Measurements from ENCODE around the gene GP1BA.

GP1BA gene

GRCh38 chr17:4950746-4951204, 18.7 kb downstream of the GP1BA start, which contains the start of gene ENO3:
Gene ENO3, plus strand, starts transcription at chr17:4951119. Its CDS starts 711 bp downstream, at chr17:4951830.
- DNase-seq (ENCODE audit: low read depth), result no peak

- no peak for DNase-seq (ENCODE audit: low read depth)
These were observed 19.4 kb downstream of the GP1BA start for GRCh38 chr17:4951486-4951885.

GRCh38 chr17:4953451-4953961, 21.4 kb downstream of the GP1BA start:
- DNase-seq (ENCODE audit: low read depth), result peak; percentile 68

DNA sequence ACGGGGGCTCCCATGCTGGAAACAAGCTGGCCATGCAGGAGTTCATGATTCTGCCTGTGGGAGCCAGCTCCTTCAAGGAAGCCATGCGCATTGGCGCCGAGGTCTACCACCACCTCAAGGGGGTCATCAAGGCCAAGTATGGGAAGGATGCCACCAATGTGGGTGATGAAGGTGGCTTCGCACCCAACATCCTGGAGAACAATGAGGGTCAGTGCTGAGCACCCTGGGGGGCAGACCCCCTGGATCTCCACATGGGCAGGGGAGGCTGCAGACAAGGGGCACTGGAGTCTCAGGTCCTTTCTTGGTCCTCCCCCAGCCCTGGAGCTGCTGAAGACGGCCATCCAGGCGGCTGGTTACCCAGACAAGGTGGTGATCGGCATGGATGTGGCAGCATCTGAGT, 23.0 kb downstream of the GP1BA start:
- DNase-seq (ENCODE audit: low read depth), result no peak

- no peak for DNase-seq (ENCODE audit: low read depth)
These were observed 24.5 kb downstream of the GP1BA start for GRCh38 chr17:4956493-4957061.

DNA sequence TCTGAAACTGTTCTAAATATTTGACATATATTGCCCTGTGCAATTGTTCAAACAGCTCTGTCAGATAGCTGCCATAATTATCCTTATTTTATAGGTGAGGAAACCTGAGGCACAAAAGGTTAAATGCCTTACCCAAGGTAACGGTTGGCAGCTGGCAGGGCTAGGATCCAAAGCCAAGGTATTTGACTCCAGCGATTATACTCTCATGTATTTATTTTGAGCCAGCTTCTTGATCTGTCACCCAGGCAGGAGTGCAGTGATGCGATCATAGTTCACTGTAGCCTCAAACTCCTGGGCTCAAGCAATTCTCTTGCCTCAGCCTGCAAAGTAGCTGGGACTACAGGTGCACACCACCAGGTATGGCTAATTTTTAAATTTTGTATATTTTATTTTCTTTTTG, 26.0 kb downstream of the GP1BA start:
- no peak for DNase-seq (ENCODE audit: low read depth)

- no peak for DNase-seq (ENCODE audit: low read depth)
These were observed 27.3 kb downstream of the GP1BA start for GRCh38 chr17:4959261-4959965.

DNA sequence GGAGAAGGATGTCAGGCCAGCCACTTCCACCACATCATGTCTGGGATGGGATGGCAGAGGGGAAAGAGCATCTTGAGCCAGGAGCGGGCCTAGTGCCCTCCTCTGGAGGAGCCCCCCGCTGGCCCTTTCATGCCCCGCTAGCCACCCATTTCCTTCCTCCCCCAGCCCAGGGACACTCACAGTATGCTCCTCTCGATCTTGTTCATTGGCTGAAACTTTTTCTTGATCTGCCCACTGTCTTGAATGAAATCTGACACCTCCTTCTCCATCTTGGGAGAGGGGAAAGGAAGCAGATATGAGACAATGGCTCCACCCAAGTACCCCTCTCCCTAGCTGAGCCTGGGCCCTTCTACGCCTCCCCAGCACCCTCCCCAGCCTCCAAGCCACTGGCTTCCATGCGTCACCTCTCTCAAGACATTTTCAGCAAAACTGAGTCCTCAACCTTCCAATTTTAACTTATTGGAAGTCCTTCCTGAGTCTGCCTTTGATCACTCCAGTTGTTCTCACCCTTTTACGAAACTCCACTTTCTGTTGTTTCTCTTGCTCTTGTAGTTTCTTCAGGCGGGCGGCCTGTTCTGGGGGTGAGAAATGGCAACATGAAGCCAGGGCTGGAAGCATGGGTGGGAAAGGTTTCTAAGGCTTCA, 28.3 kb downstream of the GP1BA start:
- DNase-seq (ENCODE audit: low read depth), result no peak

DNA sequence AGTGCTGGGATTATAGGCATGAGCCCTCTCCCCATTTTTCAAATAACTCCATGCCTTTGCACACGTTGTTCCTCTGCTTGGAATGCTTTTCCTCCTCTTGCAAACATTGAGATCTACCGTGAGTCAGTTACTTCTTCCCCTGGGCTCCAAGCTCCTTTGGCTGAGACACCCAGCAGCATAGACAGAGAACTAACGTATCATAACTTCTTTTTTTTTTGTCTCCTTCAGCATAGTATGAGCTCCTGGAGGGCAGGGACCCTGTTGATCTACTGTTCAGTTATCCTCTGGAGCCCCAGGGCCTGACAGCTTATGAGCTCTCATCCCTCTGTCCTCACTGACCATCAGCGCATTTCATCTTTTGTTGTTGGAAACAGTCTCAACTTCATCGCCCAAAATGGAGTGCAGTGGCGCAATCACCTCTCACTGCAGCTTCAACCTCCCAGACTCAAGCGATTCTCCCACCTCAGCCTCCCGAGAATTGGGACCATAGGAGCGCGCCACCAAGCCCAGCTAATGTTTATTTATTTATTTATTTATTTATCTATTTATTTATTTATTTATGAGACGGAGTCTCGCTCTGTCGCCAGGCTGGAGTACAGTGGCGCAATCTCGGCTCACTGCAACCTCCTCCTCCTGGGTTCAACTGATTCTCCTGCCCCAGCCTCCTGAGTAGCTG, 33.4 kb downstream of the GP1BA start:
- no peak for DNase-seq (ENCODE audit: low read depth)

DNA sequence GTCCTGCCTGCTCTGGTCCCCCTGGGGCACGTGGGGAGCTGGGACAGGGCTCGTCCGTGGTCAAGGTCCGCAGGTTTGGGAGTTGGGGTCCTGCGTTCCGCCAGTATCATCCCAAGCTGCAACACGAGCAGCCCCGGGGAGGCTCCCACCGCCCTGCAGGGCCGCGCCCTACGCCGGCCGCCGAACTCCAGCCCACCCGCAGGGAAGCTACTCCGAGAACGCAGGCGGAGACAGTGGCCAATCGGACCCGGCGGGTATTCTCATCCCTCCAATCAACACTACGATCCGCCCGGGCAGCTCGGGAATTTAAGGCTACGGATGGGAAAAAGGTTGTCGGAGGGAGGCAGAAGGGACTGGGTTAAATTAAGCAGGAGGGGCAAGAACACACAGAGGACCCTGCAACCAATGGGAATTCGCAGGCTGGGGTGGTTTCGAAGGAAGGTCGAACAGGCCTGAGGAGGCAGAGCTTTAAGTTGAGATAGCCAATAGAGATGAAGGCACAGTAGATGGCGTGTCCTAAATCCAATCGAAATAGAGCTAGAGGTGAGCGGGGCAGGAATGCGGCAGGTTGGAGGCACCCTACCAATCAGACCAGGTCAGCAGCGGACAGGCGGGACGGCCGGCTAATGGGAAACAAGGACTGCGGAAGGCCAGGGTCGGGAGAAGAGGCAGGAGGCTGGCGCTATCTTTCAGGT, 34.9 kb downstream of the GP1BA start:
- DNase-seq (ENCODE audit: low read depth), result peak; percentile 99

- peak; percentile 85 for DNase-seq (ENCODE audit: low read depth)
These were observed 35.7 kb downstream of the GP1BA start, which contains the start of gene SPAG7 for GRCh38 chr17:4967539-4968485. Gene SPAG7, minus strand, starts transcription at chr17:4967817. Its CDS starts 13 bp downstream, at chr17:4967804.

DNA sequence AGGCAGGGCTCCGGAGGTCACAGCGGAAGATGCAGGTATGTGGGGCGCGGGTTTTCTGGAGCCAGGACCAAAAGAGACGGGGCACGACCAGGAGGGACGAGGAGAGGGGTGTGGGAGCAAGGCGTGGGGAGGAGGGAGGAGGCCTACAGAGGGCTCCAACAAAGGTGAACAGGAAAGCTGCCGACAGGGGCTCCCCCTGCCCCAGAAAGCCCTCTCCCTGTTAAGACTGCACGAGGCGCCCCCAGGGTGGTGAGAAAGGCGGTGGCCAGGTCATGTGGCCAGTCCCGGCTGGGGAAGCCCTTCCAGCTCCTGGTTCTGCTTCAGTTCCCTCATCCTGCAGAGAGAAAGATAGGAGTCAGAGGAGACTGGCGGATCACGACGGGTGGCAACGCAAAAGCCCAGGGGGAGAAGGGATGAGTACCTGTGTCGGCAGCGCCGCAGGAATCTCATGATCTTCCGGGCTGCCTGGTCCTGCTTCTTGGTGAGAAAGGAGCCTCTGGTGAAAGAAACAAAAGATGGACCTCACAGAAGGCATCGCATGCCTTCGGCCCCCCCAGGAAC, 36.5 kb downstream of the GP1BA start:
- no peak for DNase-seq (ENCODE audit: low read depth)

DNA sequence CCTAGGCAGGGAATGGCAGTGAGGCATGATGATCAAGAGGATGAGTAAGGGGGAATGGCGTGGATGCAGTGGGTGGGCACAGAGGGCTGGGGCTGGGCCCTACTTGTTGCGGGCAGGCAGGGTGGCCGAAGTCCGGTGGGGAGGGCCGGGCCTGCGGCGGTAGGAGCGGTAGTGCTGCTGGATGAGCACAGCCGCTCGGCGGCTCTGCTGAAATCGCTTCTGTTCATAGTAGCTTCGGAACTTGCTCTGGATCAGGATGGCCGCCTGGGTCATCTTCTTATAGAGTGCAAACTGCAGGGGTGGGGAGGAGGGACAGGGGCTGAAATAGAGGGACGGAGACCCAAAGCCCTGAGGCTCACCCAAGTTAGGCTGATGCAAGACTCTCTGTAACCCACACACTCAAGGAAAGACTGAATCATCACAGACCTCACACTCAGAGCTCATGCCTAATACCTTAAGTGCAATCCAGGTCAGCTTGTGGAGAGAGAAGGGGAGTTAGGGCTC, 37.0 kb downstream of the GP1BA start:
- peak; percentile 78 for DNase-seq (ENCODE audit: low read depth)

DNA sequence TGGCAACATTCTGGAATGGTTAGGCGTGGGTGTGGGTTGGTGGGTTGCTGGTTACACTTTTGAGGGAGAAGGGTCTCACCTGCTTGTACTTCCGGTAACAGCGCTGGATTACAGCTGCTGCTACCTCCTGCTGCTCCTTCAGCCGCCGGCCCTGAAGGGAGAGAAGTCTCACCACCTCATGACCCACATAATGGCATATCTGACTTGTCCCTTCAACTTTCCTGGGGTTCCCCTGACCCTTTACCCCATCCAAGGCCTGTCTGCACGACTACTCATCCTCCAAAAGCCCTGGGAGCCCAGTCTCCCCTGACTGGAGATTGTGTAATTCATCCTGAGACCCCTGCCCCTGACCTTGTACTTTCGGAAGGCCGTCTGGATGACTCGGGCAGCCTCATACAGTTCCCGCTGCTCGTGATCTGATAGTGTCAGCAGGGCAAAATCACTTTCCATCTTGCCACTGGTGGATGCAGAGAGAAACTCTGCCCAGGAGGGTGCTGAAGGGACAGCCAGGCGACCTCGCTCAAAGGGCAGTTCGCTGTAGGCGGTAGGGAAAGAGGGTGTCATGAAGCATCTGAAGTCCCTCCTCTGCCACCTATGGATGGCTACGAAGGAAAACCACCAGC, 37.6 kb downstream of the GP1BA start:
- DNase-seq (ENCODE audit: low read depth), result no peak

DNA sequence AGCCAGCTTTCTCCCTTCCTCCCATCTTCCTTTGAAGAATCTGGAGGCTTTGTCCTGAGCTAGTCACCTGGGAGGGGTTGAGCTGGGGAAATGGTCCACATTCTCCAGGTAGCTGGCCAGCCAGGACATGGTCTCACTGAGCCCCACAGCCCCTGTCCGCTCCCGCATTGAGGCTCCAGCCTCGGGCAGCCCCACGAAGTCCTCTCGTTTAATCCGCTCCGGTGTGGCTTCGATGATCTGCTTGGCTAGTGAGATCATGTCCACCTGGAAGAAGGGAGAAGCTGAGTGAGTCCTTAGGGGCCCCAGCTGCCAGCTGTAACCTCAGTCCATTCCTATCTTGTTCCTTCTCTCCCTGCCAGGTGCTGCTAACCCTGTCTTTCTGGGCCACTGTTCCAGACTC, 38.2 kb downstream of the GP1BA start:
- no peak for DNase-seq (ENCODE audit: low read depth)

DNA sequence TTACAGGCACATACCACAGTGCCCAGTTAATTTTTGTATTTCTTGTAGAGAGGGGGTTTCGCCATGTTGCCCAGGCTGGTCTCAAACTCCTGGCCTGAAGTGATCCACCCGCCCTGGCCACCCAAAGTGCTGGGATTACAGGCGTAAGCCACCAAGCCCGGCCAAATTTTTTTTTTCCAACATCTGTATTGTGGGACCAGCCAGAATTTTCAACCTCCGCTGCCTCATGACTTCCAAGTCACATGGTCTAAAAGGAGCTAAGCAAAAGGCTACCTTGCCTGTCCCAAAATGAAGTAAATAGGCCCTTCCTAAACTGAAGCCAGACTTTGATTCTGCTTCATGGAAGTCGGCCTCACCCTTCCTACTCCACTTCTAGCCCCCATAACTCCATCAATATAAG, 39.7 kb downstream of the GP1BA start:
- DNase-seq (ENCODE audit: low read depth), result no peak

DNA sequence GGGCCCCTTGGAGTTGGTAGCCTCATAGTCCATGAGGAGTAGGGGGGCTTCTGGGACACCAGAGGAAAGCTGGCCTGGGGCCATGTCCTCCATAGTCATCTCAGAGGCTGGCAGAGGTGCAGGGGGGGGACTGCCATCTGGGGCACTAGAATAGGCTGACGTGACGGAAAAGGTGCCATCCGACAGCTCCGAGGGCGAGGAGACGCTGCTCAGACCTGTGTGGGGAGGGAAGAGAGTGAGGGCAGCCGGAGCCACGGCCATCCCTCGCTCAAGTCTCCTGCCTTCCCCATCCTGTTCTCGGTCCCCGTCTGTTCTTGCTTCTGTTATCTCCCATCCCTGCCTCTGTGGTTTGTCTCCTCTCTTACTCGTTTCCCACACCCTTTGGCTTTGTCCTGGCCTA, 40.2 kb downstream of the GP1BA start:
- DNase-seq (ENCODE audit: low read depth), result no peak

GRCh38 chr17:4972752-4973151, 40.7 kb downstream of the GP1BA start:
- DNase-seq (ENCODE audit: low read depth), result no peak

DNA sequence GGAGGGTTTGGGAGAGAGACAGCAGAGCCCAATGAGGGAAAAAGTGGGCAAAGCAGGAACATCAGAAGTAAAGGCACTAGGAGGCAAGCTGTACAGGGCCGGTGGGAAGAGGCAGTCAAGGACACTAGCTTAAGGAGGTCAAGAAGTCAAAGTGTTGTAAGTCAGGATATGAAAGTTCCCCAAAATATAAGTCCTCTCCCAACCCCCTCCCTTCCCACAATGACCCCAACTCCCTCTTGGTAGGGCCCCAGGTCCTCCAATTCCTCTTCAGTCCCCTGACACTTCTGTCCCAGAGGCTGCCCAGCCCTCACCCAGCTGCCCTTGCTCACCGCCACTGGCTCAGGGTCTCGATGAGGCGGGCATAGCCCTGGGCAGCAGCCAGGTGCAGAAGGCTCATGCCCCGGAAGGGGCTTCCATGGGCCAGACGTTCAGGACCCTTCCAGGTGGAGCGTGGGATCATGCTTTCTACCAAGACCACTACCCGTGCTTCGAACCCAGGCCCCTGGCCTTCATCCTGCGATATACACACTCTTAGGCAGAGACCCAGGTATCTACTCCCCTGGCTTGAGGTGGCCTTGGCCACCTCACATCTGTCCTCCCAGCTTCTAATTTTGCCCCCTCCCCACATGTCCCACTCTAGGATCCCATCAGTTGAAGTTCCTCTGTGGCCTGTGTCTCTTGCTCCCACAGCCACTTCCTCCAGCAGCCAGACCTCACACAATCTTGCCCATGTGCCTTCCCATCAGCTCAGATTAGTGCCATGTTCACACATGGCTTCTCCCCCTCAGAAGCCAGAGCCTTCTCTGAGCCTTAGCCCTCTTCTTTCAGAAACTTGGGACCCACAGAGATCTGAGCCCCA, 41.4 kb downstream of the GP1BA start:
- DNase-seq (ENCODE audit: low read depth), result no peak

Data from GM04503 (cell line).